Right atrium auricular region (tissue), 2 donors: ENCODE data around the gene ADORA2B. TPM values are rescaled to one million over a fixed set of nuclear protein-coding genes. Genes with fewer than 3 reads are reported as not detected.
"Not testable (repeated sequence)": the region's sequence is repeated elsewhere in the genome, so short reads cannot be mapped to it uniquely, and the experiment has no call there.

Experiments
- DNase-seq: peaks from one replicate; pipeline ENCODE4 v3.0.0-alpha.2; 2019; ENCODE audit warnings: low spot score
- H3K27ac ChIP-seq, 2 donors: fragments of 200-600 bp; sonication (generic); 1 replicate in 1 of 2; 2 replicates in 1 of 2; pipeline ENCODE4 v1.5.1; 2016 to 2019
- H3K27me3 ChIP-seq, 2 donors: fragments of 200-600 bp; sonication (generic); one replicate each; pipeline versions ENCODE4 v1.5.1 to v1.6.0; 2017 to 2019
- H3K36me3 ChIP-seq: fragments of 200-600 bp; sonication (generic); one replicate; pipeline ENCODE4 v1.5.1; 2016
- H3K4me1 ChIP-seq, 2 donors: fragments of 200-600 bp; sonication (generic); one replicate each; pipeline versions ENCODE4 v1.5.1 to v1.6.0; 2017 to 2019
- H3K4me3 ChIP-seq, 2 donors: fragments of 200-600 bp; sonication (generic); 1 replicate in 1 of 2; 2 replicates in 1 of 2; pipeline ENCODE4 v1.5.1; 2017 to 2019; ENCODE audit warnings: mild to moderate bottlenecking in 1 of 2, moderate library complexity in 1 of 2
- H3K9me3 ChIP-seq, 2 donors: fragments of 200-600 bp; sonication (generic); one replicate each; pipeline ENCODE4 v1.5.1; 2019
- total RNA-seq, 2 donors: library from RNA; depleted of rRNA; stranded (reverse); fragments of >200 nt; gene quantifications; one replicate each; pipeline ENCODE4 v1.1.0, GENCODE V29; 2016
- TF ChIP-seq, protein P1 (sequence below), 2 donors: fragments of 200-600 bp; sonication (generic); IDR thresholded peaks; one replicate each; pipeline ENCODE4 v1.5.1; 2019; ENCODE audit warnings: antibody characterized with exemption in 2 of 2

The ADORA2B gene
- total RNA-seq, 2 donors from 2014 or later, result 0.59 to 1.0 TPM

DNA sequence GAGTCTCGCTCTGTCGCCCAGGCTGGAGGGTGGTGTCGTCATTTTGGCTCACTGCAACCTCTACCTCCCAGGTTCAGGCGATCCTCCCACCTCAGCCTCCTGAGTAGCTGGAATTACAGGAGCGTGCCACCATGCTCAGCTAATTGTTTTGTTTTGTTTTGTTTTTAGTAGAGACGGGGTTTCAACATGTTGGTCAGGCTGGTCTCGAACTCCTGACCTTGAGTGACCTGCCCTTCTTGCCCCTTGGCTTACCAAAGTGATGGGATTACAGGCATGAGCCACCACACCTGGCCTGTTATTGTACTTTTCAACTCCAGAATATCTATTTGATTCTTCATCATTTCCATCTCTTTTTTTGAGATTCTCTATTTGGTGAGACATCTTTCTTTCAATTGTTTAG lies 9.0 kb upstream of the ADORA2B start:
- Histone ChIP-seq H3K9me3 (no peaks in the 10 kb centered on the region), H3K4me3 (no peak overlapping the region), H3K27ac (no peak overlapping the region), H3K27me3 (no peaks in the 10 kb centered on the region), H3K36me3 (no peaks in the 10 kb centered on the region), H3K4me1 (no peaks in the 10 kb centered on the region)
- DNase-seq, result no peak
- TF ChIP-seq, protein P1, sequence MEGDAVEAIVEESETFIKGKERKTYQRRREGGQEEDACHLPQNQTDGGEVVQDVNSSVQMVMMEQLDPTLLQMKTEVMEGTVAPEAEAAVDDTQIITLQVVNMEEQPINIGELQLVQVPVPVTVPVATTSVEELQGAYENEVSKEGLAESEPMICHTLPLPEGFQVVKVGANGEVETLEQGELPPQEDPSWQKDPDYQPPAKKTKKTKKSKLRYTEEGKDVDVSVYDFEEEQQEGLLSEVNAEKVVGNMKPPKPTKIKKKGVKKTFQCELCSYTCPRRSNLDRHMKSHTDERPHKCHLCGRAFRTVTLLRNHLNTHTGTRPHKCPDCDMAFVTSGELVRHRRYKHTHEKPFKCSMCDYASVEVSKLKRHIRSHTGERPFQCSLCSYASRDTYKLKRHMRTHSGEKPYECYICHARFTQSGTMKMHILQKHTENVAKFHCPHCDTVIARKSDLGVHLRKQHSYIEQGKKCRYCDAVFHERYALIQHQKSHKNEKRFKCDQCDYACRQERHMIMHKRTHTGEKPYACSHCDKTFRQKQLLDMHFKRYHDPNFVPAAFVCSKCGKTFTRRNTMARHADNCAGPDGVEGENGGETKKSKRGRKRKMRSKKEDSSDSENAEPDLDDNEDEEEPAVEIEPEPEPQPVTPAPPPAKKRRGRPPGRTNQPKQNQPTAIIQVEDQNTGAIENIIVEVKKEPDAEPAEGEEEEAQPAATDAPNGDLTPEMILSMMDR (IDR thresholded peaks at IDR 0.05), result no peak

DNA sequence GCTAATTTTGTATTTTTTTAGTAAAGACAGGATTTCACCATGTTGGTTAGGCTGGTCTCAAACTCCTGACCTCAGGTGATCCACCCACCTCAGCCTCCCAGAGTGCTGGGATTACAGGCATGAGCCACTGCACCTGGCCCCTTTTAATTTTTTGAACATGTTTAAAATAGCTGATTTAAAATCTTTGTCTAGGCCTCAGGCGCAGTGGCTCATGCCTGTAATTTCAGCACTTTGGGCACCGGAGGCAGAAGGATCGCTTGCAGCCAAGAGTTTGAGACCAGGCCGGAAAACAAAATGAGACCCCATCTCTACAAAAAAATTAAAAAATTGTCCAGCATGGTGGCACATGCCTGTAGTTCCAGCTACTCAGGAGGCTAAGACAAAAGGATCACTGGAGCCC lies 8.4 kb upstream of the ADORA2B start:
- H3K4me1 ChIP-seq, H3K4me3 ChIP-seq, H3K27me3 ChIP-seq, DNase-seq, H3K9me3 ChIP-seq, H3K27ac ChIP-seq, H3K36me3 ChIP-seq: not testable (repeated sequence)

DNA sequence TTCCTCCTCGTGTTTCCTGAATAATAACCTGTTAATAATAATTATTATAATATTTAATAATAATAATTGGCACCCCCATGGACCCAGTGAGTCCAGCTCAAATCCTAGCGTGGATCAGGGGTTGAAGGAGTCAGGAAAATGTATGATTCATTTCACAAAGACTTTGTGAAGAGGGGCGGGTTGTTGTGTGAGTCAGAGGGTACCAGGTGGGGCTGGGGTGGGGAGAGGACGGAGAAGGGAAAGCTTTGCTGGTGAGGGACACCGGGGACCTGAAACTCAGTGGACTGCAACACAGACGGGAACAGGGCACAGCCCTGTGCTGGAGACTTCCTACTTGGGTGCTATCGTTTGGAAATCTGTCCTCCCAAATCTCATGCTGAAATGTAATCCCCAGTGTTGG lies 3.1 kb upstream of the ADORA2B start:
- Histone ChIP-seq H3K27ac (no peak overlapping the region), H3K9me3 (no peaks in the 10 kb centered on the region), H3K4me3 (no peak overlapping the region), H3K27me3 (no peaks in the 10 kb centered on the region), H3K36me3 (no peaks in the 10 kb centered on the region), H3K4me1 (peaks cover 0 to 24% of the 10 kb centered on the region in 2 donors)
- DNase-seq, result no peak
- TF ChIP-seq, protein P1 (IDR thresholded peaks at IDR 0.05), result no peak

DNA sequence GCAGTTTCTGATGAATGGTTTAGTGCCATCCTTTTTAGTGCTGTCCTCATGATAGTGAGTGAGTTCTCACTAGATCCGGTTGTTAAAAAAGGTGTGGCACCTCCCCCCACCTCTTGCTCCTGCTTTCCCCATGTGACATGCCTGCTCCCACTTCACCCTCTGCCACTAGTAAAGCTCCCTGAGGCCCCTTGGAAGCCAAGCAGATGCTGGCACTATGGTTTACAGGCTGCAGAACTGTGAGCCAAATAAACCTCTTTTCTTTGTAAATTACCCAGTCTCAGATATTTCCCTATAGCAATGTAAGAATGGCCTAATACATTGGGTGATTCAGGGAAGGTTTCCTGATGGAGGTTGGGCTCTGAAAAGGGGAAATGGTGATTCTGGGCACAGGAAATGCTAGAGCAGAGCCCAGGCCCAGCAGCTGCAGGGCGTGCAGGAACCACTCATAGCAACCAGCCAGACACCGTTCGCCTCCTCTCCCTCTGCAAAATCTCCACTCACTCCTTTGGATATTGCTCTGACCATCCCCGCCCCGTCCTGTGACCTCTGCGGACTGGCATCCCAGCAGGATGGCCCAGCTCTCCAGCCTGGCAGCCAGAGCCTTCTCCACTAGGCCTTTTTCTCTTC lies 2.6 kb upstream of the ADORA2B start:
- H3K4me1 ChIP-seq, result peaks cover 0 to 26% of the 10 kb centered on the region in 2 donors
- DNase-seq, result no peak
- H3K4me3 ChIP-seq, result no peak overlapping the region
- no peaks in the 10 kb centered on the region for H3K36me3 ChIP-seq
- no peaks in the 10 kb centered on the region for H3K27me3 ChIP-seq
- H3K9me3 ChIP-seq, result no peaks in the 10 kb centered on the region
- H3K27ac ChIP-seq, result no peak overlapping the region
- TF ChIP-seq, protein P1 (IDR thresholded peaks at IDR 0.05), result no peak

DNA sequence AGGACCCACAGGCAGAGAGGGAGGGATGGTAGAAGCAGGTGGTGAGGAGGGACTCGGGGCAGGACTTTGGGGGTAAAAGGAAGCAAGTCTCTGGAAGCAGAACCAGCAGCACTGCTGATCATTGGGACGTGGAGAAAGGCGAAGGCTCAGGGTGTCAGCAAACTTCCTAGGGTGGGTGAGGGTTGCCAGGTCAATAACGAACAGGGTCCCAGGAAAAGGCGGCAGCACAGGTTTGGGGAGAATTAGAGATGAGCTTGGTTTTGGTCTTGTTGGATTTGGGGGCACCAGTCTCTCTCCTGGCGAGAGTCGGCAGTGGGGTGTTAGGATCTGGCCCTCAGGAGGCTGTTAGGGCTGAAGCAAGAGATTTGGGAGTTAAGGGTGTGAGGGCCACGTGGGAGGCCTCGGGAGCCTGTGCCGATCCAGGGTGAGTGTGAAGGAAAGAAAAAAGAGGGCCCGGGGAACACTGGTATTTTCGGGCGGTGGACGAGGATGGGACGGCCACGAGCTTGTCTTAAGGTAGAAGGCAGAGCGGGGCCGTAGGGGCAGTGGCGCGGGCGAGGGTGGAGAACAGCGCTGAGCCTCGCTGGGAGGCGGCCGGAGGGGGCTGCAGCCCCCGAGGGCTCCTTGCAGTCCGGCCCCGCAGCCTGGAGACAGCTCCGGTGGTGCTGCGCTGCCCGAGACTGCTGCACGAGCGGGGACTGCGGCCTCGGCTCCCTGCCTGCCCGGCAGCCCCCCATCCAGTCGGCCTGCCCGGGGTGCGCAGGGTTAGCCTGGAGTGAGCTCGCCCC lies 765 bp upstream of the ADORA2B start:
- Histone ChIP-seq H3K27me3 (no peaks in the 10 kb centered on the region), H3K27ac (peak overlapping the region in 1 of 2 donors; percentile 27), H3K4me1 (peaks cover 0 to 30% of the 10 kb centered on the region in 2 donors)

More for the DNA sequence above, 765 bp upstream of the ADORA2B start:
- DNase-seq, result no peak
- H3K9me3 ChIP-seq, result no peaks in the 10 kb centered on the region
- H3K4me3 ChIP-seq, result peak overlapping the region; percentile 51 to 66
- H3K36me3 ChIP-seq, result no peaks in the 10 kb centered on the region
- TF ChIP-seq, protein P1 (IDR thresholded peaks at IDR 0.05), result no peak
